ENCODE measurements around the gene IL13. TPM values are rescaled to one million over a fixed set of nuclear protein-coding genes. Genes with fewer than 3 reads are reported as not detected.
A peak's percentile ranks its signal among the peaks of the same experiment; 100 is the strongest.

The IL13 gene
- total RNA-seq, 1 donor from 2014 or later, result not detected

DNA sequence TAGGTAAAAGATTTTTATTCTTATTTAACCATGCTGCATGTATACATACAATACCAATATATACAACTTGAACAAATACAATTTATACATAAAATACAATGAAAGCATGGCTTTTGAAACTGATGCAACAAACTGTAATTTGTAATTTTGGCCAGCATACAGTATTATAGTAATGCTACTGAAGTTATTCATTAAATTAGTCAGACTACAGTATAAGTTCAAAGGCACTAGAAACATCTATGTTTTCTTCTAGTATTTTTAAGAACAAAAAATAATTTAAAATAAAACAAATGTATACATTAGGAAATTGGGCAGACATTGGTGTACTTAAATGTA, 34.6 kb downstream of the IL13 start:
- no peak for TF ChIP-seq CTCF (conservative IDR thresholded peaks at IDR 0.05; ENCODE audit: low read depth, low read length)
- no peak for DNase-seq (ENCODE audit: low read depth)
- H3K4me3 ChIP-seq (ENCODE audit: low read depth, low read length), result no peak overlapping the region

DNA sequence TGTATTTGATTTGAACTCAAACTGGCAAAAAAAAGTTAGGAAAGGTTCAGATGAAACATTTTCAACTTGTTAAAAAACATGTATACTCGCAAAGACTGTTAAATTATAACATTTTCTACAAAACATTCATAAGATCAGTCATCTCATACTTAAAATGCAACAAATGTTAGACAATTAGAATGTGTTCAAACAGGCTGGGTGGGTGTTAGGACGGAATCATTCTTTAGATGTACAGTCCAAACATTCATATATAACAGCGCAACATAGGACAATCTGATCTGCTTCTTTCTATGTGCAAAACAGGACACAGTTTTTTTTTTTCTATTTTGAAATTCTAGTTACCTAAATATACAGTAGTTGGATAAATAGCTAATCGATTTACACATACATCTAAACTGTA, 38.0 kb downstream of the IL13 start:
- no peak for TF ChIP-seq CTCF (conservative IDR thresholded peaks at IDR 0.05; ENCODE audit: low read depth, low read length)
- H3K4me3 ChIP-seq (ENCODE audit: low read depth, low read length), result no peak overlapping the region
- DNase-seq (ENCODE audit: low read depth), result no peak

DNA sequence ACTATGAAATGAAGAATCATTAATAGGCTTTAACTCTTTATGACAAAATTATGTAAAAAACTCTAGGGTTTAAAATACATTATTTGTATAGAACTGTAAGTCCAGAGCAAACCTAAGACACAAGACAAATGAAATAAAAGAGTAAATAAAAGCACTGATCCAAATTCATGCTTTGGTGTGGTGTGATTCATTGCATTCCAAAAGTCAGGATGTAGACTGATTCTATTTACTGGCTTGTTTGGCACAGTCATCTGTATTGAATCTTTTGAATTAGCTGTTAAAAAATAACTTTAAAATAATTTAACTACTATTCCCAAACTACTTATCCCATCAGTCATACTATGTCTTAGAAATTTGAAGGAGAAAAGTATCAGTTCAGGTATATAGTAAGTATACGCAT, 46.9 kb downstream of the IL13 start:
- peak; percentile 45 for DNase-seq (ENCODE audit: low read depth)
- TF ChIP-seq CTCF (conservative IDR thresholded peaks at IDR 0.05; ENCODE audit: low read depth, low read length), result no peak
- H3K4me3 ChIP-seq (ENCODE audit: low read depth, low read length), result no peak overlapping the region

- no peak overlapping the region for H3K4me3 ChIP-seq (ENCODE audit: low read depth, low read length)
- no peak for DNase-seq (ENCODE audit: low read depth)
- TF ChIP-seq CTCF (conservative IDR thresholded peaks at IDR 0.05; ENCODE audit: low read depth, low read length), result no peak
Observed at GRCh38 chr5:132708645-132709044, 50.7 kb downstream of the IL13 start.

Other genes with a start within 250 kb of the IL13 start
- gene IRF1, start 167.4 kb upstream of the IL13 start, total RNA-seq, result 33.0 and 41.5 TPM in 2 replicates
- not detected in 2 replicates for gene IL5, start 114.7 kb upstream of the IL13 start, total RNA-seq
- 12.4 and 21.3 TPM in 2 replicates for gene RAD50, start 101.2 kb upstream of the IL13 start, total RNA-seq
- not detected in 2 replicates for gene IL4, start 15.8 kb downstream of the IL13 start, total RNA-seq
- 5.4 and 7.6 TPM in 2 replicates for gene KIF3A, start 79.4 kb downstream of the IL13 start, total RNA-seq
- gene CCNI2, start 89.3 kb downstream of the IL13 start, total RNA-seq, result 1.1 and 3.8 TPM in 2 replicates
- gene SEPTIN8, start 119.1 kb downstream of the IL13 start, total RNA-seq, result 38.1 and 51.5 TPM in 2 replicates
- 0.06 and 0.22 TPM in 2 replicates for gene SOWAHA, start 155.1 kb downstream of the IL13 start, total RNA-seq
- 6.3 and 8.0 TPM in 2 replicates for gene SHROOM1, start 172.5 kb downstream of the IL13 start, total RNA-seq
- gene GDF9, start 208.3 kb downstream of the IL13 start, total RNA-seq, result 0.14 and 0.52 TPM in 2 replicates
- gene UQCRQ, start 208.5 kb downstream of the IL13 start, total RNA-seq, result 288 and 304 TPM in 2 replicates
- gene LEAP2, start 215.5 kb downstream of the IL13 start, total RNA-seq, result 0.22 and 0.35 TPM in 2 replicates

Measured in epithelial cell of proximal tubule (primary cell).